SU-DHL-6 (cell line): Measurements from ENCODE around the gene SLC12A5.

Experiments
- H2AFZ ChIP-seq: fragments of 200-600 bp; sonication (generic); 2 replicates; pipeline ENCODE4 v1.6.1; 2014; ENCODE audit warnings: low read depth, mild to moderate bottlenecking, moderate library complexity, mixed read lengths, antibody characterized with exemption, low read length; ENCODE audit not compliant: severe bottlenecking
- H3F3A ChIP-seq: fragments of 200-600 bp; shearing (Covaris generic); 2 replicates; pipeline ENCODE4 v1.6.0; 2016; ENCODE audit warnings: antibody characterized with exemption, mild to moderate bottlenecking; ENCODE audit not compliant: insufficient read depth
- H3K27ac ChIP-seq: fragments of 200-600 bp; sonication (generic); 2 replicates; pipeline ENCODE4 v1.5.1; 2016; ENCODE audit warnings: low read depth, mild to moderate bottlenecking, low read length, moderate library complexity, mixed read lengths
- H3K27me3 ChIP-seq: fragments of 200-600 bp; sonication (generic), shearing (Covaris generic); 2 replicates; pipeline ENCODE4 v1.6.0; 2014; ENCODE audit warnings: mild to moderate bottlenecking, low read length
- H3K36me3 ChIP-seq: fragments of 200-600 bp; sonication (generic); 2 replicates; pipeline ENCODE4 v1.6.1; 2014; ENCODE audit warnings: mild to moderate bottlenecking, low read length, mixed read lengths
- H3K4me2 ChIP-seq: fragments of 300-600, 200-600 bp; shearing (Covaris generic), sonication (generic); 2 replicates; pipeline ENCODE4 v1.6.0; 2014; ENCODE audit warnings: low read length, low read depth, mild to moderate bottlenecking; ENCODE audit not compliant: poor library complexity, severe bottlenecking
- H3K4me3 ChIP-seq: fragments of 200-600 bp; sonication (generic); 2 replicates; pipeline ENCODE4 v1.5.1; 2014; ENCODE audit warnings: antibody characterized with exemption, low read length, mild to moderate bottlenecking, mixed read lengths; ENCODE audit not compliant: insufficient read depth, poor library complexity, severe bottlenecking
- H3K79me2 ChIP-seq: fragments of 200-600 bp; sonication (generic); 2 replicates; pipeline ENCODE4 v1.6.1; 2014; ENCODE audit warnings: mild to moderate bottlenecking, low read length, moderate library complexity; ENCODE audit not compliant: insufficient read depth
- H3K9ac ChIP-seq: fragments of 200-600 bp; sonication (generic); 2 replicates; pipeline ENCODE4 v1.7.0; 2014; ENCODE audit warnings: mild to moderate bottlenecking, low read length
- H3K9me2 ChIP-seq: fragments of 200-600 bp; sonication (generic); replicated peaks from 2 replicates; pipeline ENCODE4 v1.6.1; 2014; ENCODE audit warnings: low read length; ENCODE audit not compliant: insufficient read depth
- H3K9me3 ChIP-seq: fragments of 200-600 bp; sonication (generic); 2 replicates; pipeline ENCODE4 v1.6.1; 2014; ENCODE audit warnings: low read length, mixed read lengths; ENCODE audit not compliant: insufficient read depth
- H4K20me1 ChIP-seq: fragments of 200-600 bp; sonication (generic); 2 replicates; pipeline ENCODE4 v1.6.1; 2014; ENCODE audit warnings: low read depth, mild to moderate bottlenecking, antibody characterized with exemption, low read length, moderate library complexity, mixed read lengths
- EZH2phosphoT487 ChIP-seq: fragments of 200-600 bp; sonication (generic), shearing (Covaris generic); conservative IDR thresholded peaks from 2 replicates; pipeline ENCODE4 v1.6.1; 2018; ENCODE audit warnings: mild to moderate bottlenecking, antibody characterized with exemption, low read length, moderate library complexity, mixed read lengths
- TF ChIP-seq, protein P1 (sequence below): fragments of 200-600 bp; sonication (generic); IDR thresholded peaks from one replicate; pipeline ENCODE4 v1.5.1; 2017; ENCODE audit warnings: antibody characterized with exemption, mild to moderate bottlenecking, low read length, moderate library complexity; ENCODE audit not compliant: insufficient read depth, poor library complexity, severe bottlenecking

SLC12A5 gene

DNA sequence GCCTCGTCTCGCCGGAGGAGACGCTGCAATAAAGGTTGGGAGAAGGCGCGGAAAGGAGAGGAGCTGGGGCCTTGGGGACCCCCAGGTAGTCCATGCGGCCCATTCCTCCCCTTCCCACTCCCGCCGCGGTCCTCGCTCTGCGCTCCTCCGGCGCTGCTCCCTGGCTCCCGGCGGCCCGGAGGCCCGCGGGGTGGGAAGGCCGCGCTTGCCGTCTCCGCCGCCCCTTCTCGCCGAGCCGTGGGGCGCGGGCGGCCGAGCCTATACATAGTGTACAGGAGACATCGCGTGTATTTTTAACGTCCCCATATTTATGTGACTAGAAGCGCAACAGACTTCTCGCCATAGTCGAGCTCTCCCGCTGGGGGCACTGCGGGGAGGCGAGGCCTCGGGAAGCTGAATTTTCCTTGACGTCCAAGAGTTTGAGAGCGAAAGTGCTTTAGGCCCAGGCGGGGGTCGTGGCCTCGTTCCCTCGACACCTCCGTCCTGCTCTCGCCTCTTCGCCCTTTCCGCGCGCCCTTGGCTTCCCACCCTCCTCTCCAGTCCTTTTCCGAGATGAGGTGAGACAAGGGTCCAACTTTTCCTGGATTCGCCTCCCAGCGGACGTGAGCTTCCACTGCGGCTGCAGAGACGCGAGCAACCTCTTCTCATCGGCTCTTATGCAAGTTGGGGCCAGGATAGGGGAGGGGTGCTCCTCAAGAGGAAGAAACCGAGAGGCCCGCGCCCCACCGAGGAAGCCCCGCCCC is 29.0 kb downstream of the SLC12A5 start:
- no peaks in the 10 kb centered on the region for H3K36me3 ChIP-seq

DNA sequence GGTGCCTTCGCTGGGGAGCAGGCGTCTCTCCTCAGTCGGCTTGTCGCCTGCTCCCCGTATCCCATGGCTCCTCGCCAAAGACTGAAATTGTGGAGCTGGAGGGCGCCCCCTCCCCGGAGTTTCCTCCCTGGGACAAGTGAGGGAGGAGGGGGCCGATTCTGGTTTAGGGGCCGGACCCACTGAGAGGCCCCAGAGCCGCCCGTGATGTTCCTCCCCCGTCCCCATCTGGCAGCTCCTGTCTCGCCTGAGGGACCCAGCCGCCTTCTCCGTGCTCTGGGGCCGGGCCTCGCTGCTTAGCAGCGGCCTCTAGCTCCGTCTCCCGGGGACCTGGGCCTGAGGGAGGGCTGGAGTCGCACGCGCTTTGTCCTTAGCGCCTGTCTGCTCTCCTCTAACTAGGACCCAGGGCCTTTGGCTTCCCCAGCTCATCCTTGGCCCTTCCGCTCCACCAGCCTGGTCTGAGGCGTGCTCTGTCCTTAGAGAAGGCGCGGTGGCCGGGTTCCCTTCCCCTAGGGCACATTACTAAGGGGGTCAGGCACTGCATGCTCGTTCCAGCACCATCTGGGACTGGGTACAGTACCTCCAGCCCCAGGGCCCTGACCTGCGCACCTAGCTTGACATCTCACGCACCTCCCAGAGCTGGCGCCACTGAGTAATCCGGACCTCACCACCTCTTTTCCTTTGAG is 29.7 kb downstream of the SLC12A5 start:
- TF ChIP-seq EZH2phosphoT487: no peak
- TF ChIP-seq, protein P1, sequence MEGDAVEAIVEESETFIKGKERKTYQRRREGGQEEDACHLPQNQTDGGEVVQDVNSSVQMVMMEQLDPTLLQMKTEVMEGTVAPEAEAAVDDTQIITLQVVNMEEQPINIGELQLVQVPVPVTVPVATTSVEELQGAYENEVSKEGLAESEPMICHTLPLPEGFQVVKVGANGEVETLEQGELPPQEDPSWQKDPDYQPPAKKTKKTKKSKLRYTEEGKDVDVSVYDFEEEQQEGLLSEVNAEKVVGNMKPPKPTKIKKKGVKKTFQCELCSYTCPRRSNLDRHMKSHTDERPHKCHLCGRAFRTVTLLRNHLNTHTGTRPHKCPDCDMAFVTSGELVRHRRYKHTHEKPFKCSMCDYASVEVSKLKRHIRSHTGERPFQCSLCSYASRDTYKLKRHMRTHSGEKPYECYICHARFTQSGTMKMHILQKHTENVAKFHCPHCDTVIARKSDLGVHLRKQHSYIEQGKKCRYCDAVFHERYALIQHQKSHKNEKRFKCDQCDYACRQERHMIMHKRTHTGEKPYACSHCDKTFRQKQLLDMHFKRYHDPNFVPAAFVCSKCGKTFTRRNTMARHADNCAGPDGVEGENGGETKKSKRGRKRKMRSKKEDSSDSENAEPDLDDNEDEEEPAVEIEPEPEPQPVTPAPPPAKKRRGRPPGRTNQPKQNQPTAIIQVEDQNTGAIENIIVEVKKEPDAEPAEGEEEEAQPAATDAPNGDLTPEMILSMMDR: no peak
- H2AFZ ChIP-seq: no peak overlapping the region
- no peaks in the 10 kb centered on the region for H3K36me3 ChIP-seq
- H3K9me2 ChIP-seq: no peaks in the 10 kb centered on the region
- peaks cover 5% of the 10 kb centered on the region; the same call in 1 of the 2 replicates for H3F3A ChIP-seq
- H3K4me3 ChIP-seq: no peak overlapping the region
- no peak overlapping the region for H3K9ac ChIP-seq
- no peaks in the 10 kb centered on the region for H4K20me1 ChIP-seq
- no peak overlapping the region for H3K4me2 ChIP-seq
- no peaks in the 10 kb centered on the region for H3K79me2 ChIP-seq
- no peaks in the 10 kb centered on the region for H3K9me3 ChIP-seq
- H3K27ac ChIP-seq: no peak overlapping the region
- no peaks in the 10 kb centered on the region for H3K27me3 ChIP-seq

More for the DNA sequence above, 29.0 kb downstream of the SLC12A5 start:
- Histone ChIP-seq H3K4me3 (no peak overlapping the region), H3K27me3 (no peaks in the 10 kb centered on the region), H3K9me2 (no peaks in the 10 kb centered on the region), H3K9me3 (no peaks in the 10 kb centered on the region), H3F3A (peaks cover 5% of the 10 kb centered on the region; the same call in 1 of the 2 replicates), H3K79me2 (no peaks in the 10 kb centered on the region), H3K9ac (no peak overlapping the region), H4K20me1 (no peaks in the 10 kb centered on the region), H3K4me2 (no peak overlapping the region), H2AFZ (no peak overlapping the region), H3K27ac (no peak overlapping the region)
- TF ChIP-seq, protein P1: no peak
- no peak for TF ChIP-seq EZH2phosphoT487

DNA sequence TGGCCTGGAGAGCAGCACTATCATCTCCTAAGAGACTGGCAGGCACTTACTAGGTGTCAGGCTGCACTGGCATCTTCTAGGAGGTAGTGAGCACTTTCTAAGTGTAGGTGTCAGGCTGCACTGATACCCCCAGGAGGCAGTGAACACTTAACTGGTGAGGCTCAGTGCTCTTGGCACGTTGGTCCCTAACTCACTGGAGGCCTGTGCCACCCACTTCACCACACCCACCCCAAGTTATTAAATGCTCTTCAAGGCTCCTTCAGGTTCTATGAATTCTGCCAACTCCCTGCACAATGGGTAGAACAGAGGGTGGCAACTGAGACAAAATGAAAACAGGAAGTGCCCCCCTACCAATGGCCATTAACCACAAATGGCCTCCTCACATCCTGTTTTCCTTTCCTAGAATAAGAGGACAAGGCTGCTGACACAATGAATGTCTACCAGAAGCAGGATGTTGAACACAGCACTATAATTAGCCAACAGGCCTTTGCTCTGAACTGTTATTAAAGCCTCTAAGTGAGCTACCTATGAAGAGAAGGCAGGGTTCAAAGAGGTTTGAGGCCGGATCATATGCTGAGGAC is 31.4 kb downstream of the SLC12A5 start:
- Histone ChIP-seq H3K27me3 (no peaks in the 10 kb centered on the region), H3K9ac (no peak overlapping the region), H3K4me2 (no peak overlapping the region), H2AFZ (no peak overlapping the region), H3F3A (peaks cover 5% of the 10 kb centered on the region; the same call in 1 of the 2 replicates), H3K36me3 (no peaks in the 10 kb centered on the region), H3K27ac (no peak overlapping the region), H3K9me2 (no peaks in the 10 kb centered on the region), H4K20me1 (no peaks in the 10 kb centered on the region), H3K79me2 (no peaks in the 10 kb centered on the region), H3K9me3 (no peaks in the 10 kb centered on the region), H3K4me3 (no peak overlapping the region)
- TF ChIP-seq, protein P1: no peak
- no peak for TF ChIP-seq EZH2phosphoT487
